OCI-LY3 (cell line): ENCODE data around the gene PDGFC.

Experiments
- H2AFZ ChIP-seq: fragments of 200-600, 300-600 bp; shearing (Covaris generic); 2 replicates; pipeline ENCODE4 v1.6.0; 2014; ENCODE audit warnings: antibody characterized with exemption, low read depth, low read length
- H3K27ac ChIP-seq: fragments of 200-600, 300-600 bp; sonication (generic); 2 replicates; pipeline ENCODE4 v1.5.1; 2014; ENCODE audit warnings: mild to moderate bottlenecking, low read length, moderate library complexity, mixed read lengths
- H3K27me3 ChIP-seq: fragments of 200-600, 300-600 bp; sonication (generic); 2 replicates; pipeline ENCODE4 v1.6.1; 2014; ENCODE audit warnings: low read depth, low read length, mixed read lengths
- H3K36me3 ChIP-seq: fragments of 200-600, 300-600 bp; sonication (generic); replicated peaks from 2 replicates; pipeline ENCODE3; 2014; ENCODE audit warnings: low read depth, low read length, mixed read lengths
- H3K4me1 ChIP-seq: fragments of 300-600, 200-600 bp; sonication (generic); 2 replicates; pipeline ENCODE4 v1.6.1; 2014; ENCODE audit warnings: low read length, mixed read lengths
- H3K4me2 ChIP-seq: fragments of 200-600, 300-600 bp; sonication (generic); 2 replicates; pipeline ENCODE4 v1.6.1; 2014; ENCODE audit warnings: low read length, mixed read lengths
- H3K4me3 ChIP-seq: fragments of 300-600, 200-600 bp; sonication (generic); 2 replicates; pipeline ENCODE4 v1.5.1; 2014; ENCODE audit warnings: antibody characterized with exemption, mild to moderate bottlenecking, low read length, moderate library complexity
- H3K79me2 ChIP-seq: fragments of 300-600, 200-600 bp; shearing (Covaris generic); 2 replicates; pipeline ENCODE4 v1.6.1; 2014; ENCODE audit warnings: mild to moderate bottlenecking, low read length, mixed read lengths
- H3K9ac ChIP-seq: fragments of 300-600, 200-600 bp; shearing (Covaris generic); 2 replicates; pipeline ENCODE4 v1.6.0; 2014; ENCODE audit warnings: mild to moderate bottlenecking, low read length, moderate library complexity
- H3K9me3 ChIP-seq: fragments of 200-600, 300-600 bp; shearing (Covaris generic); 2 replicates; pipeline ENCODE4 v1.6.1; 2014; ENCODE audit warnings: low read length, mixed read lengths; ENCODE audit not compliant: insufficient read depth
- H4K20me1 ChIP-seq: fragments of 200-600, 300-600 bp; sonication (generic); 2 replicates; pipeline ENCODE4 v1.6.1; 2016; ENCODE audit warnings: low read length, mixed read lengths; ENCODE audit not compliant: insufficient read depth
- EZH2phosphoT487 ChIP-seq: fragments of 200-600 bp; shearing (Covaris generic); IDR thresholded peaks from 2 replicates; pipeline ENCODE4 v1.6.1; 2018; ENCODE audit warnings: antibody characterized with exemption, mixed run types, low read depth
- TF ChIP-seq, protein P1 (sequence below): fragments of 200-600, 300-600 bp; sonication (generic); IDR thresholded peaks from 2 replicates; pipeline ENCODE4 v1.5.1; 2014; ENCODE audit warnings: antibody characterized with exemption, low read length, low read depth

PDGFC gene

DNA sequence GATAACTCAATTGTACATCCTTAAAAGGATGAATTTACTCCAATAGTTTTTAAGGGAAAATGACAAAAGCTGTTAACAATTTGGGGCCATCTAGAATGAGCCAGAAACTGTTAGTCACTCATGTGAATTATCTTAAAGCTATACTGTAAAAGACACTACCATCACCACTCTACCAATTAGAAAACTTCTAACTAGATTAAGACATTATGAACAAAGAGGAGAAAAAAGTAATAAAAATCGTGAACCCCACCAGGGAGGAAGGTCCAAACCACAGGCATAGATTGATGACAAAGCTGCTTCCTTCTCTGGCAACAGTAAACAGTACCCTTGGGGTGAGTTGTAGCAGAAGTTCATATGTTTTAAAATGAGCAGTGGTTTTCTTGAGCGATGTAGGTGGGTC, 106.1 kb downstream of the PDGFC start:
- Histone ChIP-seq H2AFZ (no peak overlapping the region), H3K4me1 (no peaks in the 10 kb centered on the region), H3K9ac (no peak overlapping the region), H3K36me3 (no peaks in the 10 kb centered on the region), H3K27me3 (no peaks in the 10 kb centered on the region), H3K9me3 (no peaks in the 10 kb centered on the region), H3K4me2 (no peak overlapping the region), H4K20me1 (no peaks in the 10 kb centered on the region), H3K27ac (no peak overlapping the region), H3K79me2 (no peaks in the 10 kb centered on the region), H3K4me3 (no peak overlapping the region)
- TF ChIP-seq, protein P1, sequence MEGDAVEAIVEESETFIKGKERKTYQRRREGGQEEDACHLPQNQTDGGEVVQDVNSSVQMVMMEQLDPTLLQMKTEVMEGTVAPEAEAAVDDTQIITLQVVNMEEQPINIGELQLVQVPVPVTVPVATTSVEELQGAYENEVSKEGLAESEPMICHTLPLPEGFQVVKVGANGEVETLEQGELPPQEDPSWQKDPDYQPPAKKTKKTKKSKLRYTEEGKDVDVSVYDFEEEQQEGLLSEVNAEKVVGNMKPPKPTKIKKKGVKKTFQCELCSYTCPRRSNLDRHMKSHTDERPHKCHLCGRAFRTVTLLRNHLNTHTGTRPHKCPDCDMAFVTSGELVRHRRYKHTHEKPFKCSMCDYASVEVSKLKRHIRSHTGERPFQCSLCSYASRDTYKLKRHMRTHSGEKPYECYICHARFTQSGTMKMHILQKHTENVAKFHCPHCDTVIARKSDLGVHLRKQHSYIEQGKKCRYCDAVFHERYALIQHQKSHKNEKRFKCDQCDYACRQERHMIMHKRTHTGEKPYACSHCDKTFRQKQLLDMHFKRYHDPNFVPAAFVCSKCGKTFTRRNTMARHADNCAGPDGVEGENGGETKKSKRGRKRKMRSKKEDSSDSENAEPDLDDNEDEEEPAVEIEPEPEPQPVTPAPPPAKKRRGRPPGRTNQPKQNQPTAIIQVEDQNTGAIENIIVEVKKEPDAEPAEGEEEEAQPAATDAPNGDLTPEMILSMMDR: no peak
- TF ChIP-seq EZH2phosphoT487: no peak

DNA sequence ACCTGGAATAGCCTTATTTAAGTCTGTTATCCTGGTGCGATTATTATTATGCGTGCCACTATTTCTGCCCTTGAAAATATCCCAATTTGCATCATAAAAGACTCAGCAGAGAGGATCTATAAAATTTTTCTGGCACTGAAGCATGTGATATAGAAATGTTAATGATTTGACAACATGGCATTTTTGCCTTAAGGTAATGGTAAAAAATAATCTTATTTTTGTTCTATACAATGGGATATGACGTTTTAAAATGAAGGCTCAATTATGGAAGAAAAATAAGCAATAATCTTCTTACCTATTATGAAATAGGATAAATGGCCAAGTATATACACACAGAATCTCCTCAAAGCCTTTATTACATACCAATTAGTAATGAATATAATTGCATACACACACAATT, 113.5 kb downstream of the PDGFC start:
- no peak overlapping the region for H3K4me3 ChIP-seq
- no peaks in the 10 kb centered on the region for H3K9me3 ChIP-seq
- no peak for TF ChIP-seq EZH2phosphoT487
- TF ChIP-seq, protein P1: no peak
- H4K20me1 ChIP-seq: no peaks in the 10 kb centered on the region
- H3K27me3 ChIP-seq: no peaks in the 10 kb centered on the region
- no peak overlapping the region for H3K27ac ChIP-seq
- H2AFZ ChIP-seq: no peak overlapping the region
- no peaks in the 10 kb centered on the region for H3K36me3 ChIP-seq
- no peak overlapping the region for H3K9ac ChIP-seq
- no peak overlapping the region for H3K4me2 ChIP-seq
- H3K4me1 ChIP-seq: no peaks in the 10 kb centered on the region
- H3K79me2 ChIP-seq: no peaks in the 10 kb centered on the region

GRCh38 chr4:156838761-156839160, 132.8 kb downstream of the PDGFC start:
- no peaks in the 10 kb centered on the region for H3K27me3 ChIP-seq
- H3K9ac ChIP-seq: no peak overlapping the region
- peaks cover 17% of the 10 kb centered on the region for H3K9me3 ChIP-seq
- no peaks in the 10 kb centered on the region for H3K4me1 ChIP-seq
- TF ChIP-seq EZH2phosphoT487: no peak
- TF ChIP-seq, protein P1: no peak
- no peak overlapping the region for H3K4me3 ChIP-seq
- no peaks in the 10 kb centered on the region for H3K79me2 ChIP-seq
- no peak overlapping the region for H3K27ac ChIP-seq
- no peak overlapping the region for H3K4me2 ChIP-seq
- no peaks in the 10 kb centered on the region for H4K20me1 ChIP-seq
- no peak overlapping the region for H2AFZ ChIP-seq
- H3K36me3 ChIP-seq: peaks cover 4% of the 10 kb centered on the region

GRCh38 chr4:156837625-156838345, 133.8 kb downstream of the PDGFC start:
- Histone ChIP-seq H3K27me3 (no peaks in the 10 kb centered on the region), H3K36me3 (peaks cover 4% of the 10 kb centered on the region), H3K9me3 (peaks cover 17% of the 10 kb centered on the region), H3K79me2 (no peaks in the 10 kb centered on the region), H3K4me2 (no peak overlapping the region), H2AFZ (no peak overlapping the region), H4K20me1 (no peaks in the 10 kb centered on the region), H3K9ac (no peak overlapping the region), H3K27ac (no peak overlapping the region), H3K4me1 (no peaks in the 10 kb centered on the region), H3K4me3 (no peak overlapping the region)
- TF ChIP-seq, protein P1: no peak
- TF ChIP-seq EZH2phosphoT487: no peak
